ENCODE results near the gene SLC4A8.

- TF ChIP-seq CTCF (IDR thresholded peaks at IDR 0.05; ENCODE audit: low read depth, low read length) = no peak
- TF ChIP-seq POLR2A (IDR thresholded peaks at IDR 0.05; ENCODE audit: extremely low read depth, insufficient read length) = no peak
Measured at GRCh38 chr12:51430196-51430895, 5.7 kb downstream of the SLC4A8 start.

All from NB4 (cell line).